GM18498 (cell line): Measurements from ENCODE around the gene SIN3A.
"Not testable (repeated sequence)": the region's sequence is repeated elsewhere in the genome, so short reads cannot be mapped to it uniquely, and the experiment has no call there.

Experiments
- ATAC-seq: cut with Tn5 transposase; IDR thresholded peaks from one replicate; pipeline ENCODE4 v1.9.1; 2021; ENCODE audit warnings: mild to moderate bottlenecking, moderate library complexity; ENCODE audit not compliant: unreplicated experiment

Gene SIN3A

DNA sequence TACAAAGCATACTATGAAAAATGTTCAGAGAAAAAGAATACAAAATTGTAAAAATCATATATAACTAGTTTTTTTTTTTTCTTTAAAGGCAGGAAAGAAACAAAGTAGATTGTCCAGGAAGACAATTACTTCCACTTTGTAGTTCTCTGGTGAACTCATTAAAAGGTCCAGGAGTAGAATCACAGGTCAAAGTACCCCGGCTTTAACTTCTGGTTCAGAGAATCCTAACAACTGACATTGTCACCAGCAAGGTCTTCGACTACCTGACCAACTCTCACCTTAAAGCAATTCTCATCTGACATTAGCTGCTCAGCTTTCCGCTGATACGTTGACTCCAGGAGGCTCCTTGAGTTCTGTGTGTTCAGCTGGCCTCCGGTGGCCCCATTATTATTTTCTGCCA lies 67.5 kb downstream of the SIN3A start:
- ATAC-seq, result not testable (repeated sequence)

DNA sequence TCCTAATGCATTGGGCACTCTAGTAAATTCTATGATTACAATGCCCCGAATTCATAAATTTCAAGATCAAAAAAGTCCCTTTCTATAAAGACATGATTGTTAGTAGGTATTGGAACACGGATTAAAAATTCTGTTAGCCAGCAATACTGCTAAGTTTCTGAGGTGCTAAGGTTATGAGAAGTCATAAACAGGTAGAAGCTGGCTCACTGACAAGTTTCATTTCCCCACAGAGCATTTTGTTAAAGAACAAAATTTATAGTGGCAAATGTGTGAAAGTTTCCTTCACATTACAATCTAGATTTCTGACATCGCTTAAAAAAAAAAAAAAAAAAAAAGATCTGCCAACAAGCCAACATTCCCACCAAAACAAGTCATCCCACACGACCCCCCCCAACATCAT lies 70.7 kb downstream of the SIN3A start:
- ATAC-seq, result no peak

DNA sequence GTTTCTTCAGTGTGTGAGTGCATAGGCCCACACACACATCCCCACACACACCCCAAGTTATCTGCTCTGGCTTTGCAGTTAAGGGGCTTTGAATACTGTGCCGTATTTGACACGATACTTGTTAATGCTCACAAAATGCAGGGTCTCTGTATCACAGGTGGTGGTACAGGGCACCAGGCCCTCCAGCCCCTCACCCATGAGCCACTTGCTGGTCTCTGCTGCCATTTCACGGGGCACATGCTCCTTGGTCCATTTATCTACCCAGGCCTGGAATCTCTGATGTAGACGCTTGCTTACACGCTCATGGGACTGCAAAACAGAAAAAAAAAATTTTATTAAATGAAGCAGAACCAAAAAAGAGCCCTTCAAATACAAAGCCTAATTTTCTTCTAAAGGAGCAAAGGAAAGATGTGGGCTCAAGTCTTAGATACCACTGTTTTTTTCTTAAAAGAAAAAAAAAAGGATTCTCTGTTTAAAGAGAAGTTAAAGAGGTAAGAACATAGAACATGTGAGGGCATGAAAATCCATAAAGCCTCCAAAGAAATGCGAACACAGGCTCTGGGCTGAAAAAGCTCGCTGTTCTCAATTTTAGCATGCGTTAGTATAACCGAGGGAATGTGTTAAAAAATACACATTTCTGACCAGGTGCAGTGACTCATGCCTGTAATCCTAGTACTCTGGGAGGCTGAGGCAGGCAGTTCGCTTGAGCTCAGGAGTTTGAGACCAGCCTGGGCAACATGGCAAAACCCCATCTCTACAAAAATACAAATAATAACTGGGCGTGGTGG lies 79.4 kb downstream of the SIN3A start:
- ATAC-seq, result no peak

DNA sequence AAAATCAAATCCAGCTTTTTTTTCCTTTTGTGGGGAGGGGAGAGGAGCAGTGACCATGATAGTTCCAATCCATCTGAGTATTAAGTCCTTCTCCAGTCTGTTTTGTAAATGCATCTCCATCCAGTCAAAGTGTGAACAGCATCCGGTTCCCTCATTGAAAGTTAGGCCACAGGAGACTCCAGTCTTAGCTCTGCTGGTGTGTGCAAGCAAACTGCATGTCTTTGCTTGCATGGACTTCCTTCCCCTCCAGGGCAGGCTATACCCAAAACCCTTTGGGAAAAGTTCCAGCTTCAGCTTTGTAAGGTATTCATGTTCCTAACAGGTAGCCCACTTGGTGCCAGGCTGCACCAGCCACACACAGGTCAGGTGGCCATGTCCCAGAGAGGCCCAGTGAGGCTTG lies 80.0 kb downstream of the SIN3A start:
- ATAC-seq, result no peak

DNA sequence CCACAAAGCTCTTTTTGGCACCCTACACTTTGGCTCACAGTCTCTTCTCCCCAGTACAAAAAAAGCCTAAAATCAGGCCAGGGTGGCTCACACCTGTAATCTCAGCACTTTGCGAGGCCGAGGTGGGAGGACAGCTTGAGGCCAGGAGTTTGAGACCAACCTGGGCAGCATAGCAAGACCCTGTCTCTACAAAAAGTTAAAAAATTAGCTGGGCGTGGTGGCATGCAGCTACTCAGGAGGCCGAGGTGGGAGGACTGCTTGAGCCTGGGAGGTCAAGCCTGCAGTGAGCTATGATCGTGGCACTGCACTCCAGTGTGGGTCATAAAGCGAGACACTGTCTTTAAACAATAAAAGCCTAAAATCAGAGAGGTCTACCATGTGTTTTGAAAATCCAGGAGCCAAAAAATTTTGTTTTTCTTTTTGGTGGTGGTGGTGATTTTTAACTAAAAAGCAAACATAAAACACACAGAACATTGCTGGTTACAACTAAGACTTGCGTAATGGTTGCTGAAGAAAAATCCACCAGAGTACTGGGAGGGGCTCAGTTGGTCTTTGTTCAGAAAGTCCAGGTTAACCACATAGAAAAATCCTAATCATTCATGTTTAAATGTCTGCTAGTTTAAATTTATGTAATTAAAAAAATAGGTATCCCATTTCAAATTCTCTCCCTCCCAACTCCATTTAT lies 81.5 kb downstream of the SIN3A start:
- no peak for ATAC-seq

DNA sequence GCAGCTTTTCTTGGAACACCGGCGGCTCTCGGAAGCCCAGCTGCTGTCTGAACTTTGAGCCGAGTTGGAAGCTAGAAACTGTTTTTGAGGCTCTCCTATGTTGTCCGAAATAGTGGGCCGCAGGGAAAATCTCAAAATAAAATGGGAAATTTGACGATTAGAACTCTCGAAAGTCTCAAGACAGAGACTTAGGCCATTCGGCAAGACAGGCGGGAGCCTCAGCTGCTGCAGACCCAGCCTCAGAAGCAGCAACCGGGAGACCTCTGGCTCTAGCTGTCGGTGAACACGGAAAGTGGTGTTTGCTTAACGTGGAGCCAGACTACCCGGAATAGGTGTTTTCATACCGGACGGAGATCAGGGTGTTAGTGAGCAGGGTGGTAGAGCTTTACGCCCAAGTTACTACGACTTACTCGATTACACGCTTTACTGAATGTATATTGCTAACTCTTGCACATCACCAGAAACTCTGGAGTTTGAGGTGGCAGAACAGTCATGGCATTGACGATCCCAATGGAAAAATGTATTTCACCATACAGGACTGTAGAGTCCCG lies 82.7 kb downstream of the SIN3A start:
- ATAC-seq, result peak; percentile 4

DNA sequence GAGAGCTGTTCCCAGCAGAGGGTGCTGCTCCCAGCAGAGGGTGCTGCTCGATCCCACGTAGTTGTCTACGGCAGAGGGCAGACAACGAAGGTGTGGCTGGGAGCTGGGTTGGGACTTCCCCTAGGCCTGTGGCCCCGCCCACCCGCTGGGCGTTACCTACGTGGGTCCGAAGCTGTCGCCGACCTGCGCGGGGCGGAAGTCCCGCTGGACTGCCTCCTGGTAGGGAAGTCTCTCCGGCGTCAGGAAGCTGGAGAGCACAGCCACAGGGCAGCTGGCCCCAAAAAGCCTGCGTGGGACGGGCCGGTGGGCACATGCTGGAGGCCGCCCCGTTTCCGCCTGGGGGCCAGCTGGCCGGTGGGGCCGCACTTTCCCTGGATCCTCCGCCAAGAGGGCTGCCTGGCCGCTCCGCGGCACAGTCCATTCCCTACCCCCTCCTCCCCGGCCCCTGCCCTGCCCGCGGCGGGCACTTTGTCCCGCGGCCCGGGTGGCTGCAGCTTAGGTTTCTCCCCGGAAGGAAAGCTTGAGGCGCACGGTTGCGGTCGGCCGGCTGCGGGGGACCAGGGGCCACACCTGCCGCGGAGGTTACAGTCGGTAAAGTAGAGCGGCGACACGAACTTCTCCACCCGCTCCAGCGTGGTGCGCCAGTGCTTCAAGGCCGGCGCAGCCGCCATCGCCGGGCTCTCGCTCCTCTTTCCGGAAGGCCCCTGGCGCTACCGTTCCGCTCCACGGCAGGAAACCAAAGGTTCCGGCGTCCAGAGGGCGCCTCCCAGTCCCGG lies 83.4 kb downstream of the SIN3A start, which contains the start of gene MAN2C1:
MAN2C1 (minus strand) TSS at position 695 of the 776 bp plus-strand sequence; CDS start at position 671, 24 bp downstream.
- ATAC-seq, result peak; percentile 88

DNA sequence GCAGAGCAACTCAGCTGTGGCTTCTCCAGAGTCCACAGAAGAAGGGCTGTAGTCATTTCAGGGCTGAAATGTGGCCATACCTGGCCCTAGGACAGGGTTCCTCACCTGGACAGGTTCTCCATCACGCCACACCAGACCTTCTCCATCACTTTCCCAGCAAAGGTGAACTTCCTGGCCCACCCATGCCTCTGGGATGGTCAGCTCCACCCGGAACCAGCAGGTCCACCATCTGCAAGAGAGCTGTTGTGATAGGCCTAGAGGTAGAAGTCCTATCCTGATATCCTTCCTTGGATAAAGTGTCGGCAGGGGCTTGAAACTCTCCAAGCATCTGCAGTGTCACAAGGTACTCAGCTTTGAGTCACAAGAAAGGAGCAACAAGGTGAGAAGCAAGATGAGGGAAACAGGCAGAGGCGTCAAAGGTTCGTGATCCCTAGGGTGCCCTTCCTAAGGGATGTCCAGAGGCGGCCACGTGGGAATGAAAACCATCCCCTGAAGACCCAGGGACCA lies 84.0 kb downstream of the SIN3A start:
- ATAC-seq, result no peak

DNA sequence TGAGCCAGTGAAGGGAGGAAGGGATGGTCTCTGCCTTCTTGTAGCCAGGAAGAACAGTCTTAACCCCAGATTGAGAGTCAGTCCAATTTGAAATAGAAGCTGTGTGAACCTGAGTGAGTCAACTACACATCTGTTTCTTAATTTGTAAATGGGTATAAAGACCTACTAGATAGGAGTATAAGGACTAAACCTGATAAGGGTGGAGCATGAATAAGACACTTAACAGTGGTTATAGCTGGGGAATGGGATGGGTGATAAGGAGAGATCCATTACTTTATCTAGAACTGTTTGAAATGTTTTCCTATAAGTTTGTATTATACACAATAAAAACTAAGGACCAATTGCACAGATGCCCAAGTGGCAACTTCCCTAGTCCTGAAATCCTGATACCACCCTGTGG lies 84.5 kb downstream of the SIN3A start:
- ATAC-seq, result no peak

DNA sequence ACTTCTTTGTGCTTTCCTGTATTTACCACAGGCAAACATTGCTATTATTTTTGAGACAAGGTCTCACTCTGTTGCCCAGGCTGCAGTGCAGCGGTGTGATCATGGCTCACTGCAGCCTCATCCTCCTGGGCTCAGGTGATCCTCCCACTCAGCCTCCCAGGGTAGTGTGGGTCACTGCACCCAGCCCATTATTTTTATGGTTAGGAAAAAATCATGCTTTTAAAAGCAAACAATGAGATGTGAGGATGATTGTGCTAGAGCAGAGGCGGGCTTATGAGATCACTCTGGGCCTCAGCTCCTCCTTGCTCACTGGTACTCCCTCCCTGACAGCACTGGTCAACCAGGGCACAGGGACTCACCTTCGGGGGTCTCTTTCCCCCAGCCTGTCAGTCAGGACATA lies 85.3 kb downstream of the SIN3A start:
- no peak for ATAC-seq

DNA sequence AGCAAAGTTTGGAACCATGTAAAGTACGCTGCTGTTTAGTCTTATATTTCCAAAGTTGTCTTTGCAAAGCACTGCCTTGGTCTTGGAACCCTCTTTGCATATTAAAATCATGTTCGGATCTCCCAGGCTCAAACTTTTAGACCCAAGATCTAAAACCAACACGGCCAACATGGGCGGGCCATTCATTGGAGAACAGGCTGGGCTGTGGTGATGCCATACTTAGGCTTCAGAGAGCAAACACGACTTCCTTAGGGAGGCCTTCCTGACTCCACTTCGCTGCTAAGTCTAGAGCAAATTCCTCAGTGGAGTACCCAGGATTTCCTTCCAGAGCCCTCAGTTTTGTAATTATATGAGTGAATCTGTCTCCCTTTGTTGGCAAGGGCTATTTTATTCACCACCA lies 86.6 kb downstream of the SIN3A start:
- ATAC-seq, result no peak

DNA sequence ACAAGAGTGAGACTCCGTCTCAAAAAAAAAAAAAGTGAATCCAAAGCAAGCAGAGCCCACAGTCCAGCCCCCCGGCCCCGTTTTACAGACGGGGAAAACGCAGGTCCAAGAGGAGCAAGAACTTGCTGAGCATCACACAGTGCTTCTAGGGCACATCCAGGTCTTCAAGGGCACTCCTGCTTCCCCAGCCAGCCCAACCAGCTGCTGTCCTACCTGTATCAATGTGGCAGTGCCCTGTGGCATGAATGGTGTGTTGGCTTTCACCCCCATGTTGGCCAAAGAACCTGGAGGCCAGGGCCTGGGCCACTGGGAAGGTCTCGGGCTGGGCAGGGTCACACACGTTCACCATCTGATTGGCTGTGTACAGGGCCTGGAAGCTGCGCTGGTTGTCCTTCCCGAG lies 87.7 kb downstream of the SIN3A start:
- ATAC-seq, result no peak

DNA sequence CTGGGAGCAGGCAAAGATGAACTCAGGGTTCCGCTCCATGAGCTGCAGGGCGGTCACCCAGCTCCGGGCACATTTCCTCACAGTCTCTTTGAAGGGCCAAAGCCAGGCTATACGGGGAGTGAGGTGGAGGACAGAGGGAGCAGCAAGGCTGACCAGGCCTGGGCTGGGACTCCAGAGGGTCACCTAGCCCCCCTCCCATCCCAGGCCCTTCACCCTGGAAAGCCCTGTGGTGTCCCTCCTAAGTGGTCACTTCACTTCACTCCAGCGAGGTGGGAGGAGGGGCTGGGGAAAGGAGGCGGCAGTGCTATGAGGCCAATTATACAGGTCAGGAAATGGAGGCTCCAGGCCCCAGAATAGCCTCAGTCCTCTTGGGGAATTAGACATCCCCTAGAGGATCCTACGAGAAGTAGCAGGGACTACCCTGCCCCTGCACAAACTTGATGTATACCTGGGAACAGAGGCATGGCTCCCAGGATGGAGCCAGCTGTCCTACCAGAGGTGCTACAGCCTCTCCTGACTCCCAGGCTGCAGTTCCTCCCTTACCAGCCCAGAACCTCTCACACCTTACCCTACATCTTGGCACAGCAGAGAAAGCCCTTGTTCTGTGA lies 88.7 kb downstream of the SIN3A start:
- no peak for ATAC-seq

DNA sequence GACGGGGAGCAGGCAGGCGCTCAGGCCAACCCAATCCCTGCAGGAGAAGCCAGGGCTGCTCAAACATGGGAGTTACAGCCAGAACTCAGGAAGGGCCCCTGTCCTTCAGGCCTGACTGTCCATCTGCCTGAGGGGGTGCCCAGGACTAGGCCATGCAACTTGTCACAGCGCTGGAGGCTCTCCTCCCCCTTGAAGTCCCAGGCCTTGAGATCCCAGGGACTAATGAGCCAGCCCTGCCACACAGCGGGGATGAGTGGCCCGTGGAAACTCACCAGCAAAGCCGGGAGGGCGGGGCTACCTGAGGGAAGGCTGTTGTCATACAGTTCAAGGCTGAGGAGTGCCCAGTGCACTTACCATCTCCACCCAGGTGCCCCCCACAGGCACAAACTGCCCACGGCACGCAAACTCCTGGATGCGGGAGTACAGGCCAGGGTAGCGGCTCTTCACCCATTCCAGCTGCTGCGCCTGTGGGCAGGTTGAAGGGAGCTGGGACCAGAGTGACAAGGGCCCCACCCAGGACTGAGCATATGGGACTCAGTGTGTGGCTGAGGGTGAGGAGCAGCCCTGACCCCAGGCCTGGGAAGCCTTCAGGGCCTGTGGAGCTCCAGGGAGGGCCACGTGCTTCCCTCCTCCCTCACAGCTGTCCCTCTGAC lies 89.4 kb downstream of the SIN3A start:
- ATAC-seq, result no peak

DNA sequence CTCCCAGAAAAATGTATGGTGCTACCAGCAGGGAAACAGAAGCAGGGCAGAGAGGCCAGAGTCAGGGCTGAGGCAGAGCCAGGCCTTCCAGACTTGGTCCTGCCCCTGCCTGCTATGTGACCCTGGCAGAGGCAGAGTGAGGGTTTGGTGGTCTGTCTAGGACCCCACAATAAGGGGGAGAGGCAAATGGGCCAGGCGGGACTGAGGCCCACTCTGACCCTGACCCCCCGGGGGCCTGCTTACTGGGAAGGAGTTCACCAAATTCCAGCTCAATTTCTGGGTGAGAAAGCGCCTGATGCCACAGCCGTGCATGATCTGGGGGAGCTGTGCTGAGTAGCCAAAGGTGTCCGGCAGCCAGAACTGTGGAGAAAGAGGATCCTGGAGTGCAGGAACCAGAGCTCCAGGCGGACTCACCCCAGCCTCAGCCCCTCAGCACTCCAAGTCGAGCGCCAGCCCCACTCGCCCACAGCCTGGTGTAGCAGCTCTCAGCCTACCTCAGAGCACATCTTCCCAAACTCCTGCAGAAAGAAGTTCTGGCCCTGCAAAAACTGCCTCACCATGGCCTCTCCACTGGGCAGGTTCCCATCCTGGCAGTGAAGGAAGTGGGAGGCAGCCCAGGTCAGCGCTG lies 90.0 kb downstream of the SIN3A start:
- ATAC-seq, result no peak

DNA sequence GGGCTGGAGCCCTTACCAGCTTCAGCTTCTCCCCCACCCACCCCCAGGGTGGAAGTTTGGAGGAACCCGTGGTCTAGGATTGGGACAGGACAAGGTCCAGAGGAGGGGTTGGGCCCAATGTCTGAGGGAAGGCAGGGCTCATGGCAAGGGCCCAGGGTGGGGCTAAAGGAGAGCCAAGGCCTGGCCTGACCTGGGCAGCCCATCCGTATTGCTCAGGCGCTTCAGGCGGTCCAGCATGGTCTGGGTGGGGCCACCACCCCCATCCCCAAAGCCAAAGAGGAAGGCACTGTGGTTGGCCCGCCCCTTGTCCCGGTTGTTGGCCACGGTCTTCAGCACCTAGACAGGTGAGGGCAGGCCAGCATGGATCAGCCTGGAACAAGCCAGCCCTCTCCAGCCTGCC lies 90.6 kb downstream of the SIN3A start:
- no peak for ATAC-seq

DNA sequence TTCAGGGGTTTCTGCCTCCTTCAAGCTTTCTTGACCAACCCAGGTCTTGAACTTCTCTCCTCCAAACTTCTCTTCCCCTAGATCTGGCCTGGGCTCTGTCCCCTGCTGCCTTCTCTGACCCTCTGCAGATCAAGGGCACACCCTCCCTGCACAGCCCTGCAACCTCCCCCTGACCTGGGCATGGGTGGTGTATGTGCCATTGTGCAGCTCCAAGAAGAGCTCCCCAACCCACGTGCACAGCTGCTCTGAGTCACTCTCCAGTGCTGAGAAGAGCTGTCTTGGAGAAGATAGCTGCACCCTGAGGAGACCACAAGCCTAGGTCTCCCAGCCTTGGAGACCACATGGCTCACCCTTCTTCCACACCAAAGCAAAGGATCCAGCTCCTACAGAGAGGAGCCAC lies 91.1 kb downstream of the SIN3A start:
- ATAC-seq, result no peak

DNA sequence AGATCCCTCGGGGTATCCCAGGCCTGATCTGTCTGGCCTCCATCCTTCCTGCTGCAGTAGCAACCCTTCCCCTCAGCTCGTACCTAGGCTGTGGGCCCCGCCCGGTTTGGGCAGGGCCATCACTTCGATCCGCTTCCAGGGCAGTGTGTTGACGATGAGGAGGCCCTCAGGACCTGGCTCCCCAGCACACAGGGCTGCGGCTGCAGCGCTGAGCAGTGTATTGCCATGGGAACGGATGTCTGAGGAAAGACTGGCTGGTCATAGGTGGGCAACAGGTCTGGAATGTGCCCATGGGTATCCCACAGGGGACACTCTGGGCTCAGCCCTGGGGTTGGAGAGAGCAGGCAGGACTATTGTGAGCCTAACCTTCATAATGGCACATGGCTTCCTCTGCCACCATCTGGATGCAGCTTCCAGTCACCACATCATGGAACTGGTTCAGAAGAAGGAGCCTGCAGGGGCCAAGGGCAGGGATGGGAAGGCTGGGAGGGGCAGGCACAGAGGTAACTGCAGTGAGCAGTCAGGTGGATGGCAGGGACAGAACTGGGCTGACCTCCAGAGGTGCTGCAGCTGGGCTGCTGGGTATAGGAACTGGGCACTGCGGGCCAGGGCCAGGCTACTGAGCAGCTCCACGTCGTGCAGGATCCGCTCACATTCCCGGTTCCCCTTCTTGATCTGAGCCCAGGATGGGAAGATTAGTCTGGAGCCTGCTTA lies 91.8 kb downstream of the SIN3A start:
- ATAC-seq, result no peak
